Femur (tissue), 1 donor: Measurements from ENCODE around the gene SRRM1.
A peak's percentile ranks its signal among the peaks of the same experiment; 100 is the strongest.
"Not testable (repeated sequence)": the region's sequence is repeated elsewhere in the genome, so short reads cannot be mapped to it uniquely, and the experiment has no call there.

Experiments used
- DNase-seq: peaks from one replicate; pipeline ENCODE4 v3.0.0-alpha.2; 2017

The SRRM1 gene

GRCh38 chr1:24648919-24649318 is 5.8 kb downstream of the SRRM1 start:
- DNase-seq = no peak

GRCh38 chr1:24652382-24652781 is 9.3 kb downstream of the SRRM1 start:
- no peak for DNase-seq

- no peak for DNase-seq
Observed at GRCh38 chr1:24654010-24654409, 10.9 kb downstream of the SRRM1 start.

- DNase-seq = no peak
Observed at GRCh38 chr1:24656046-24656445, 12.9 kb downstream of the SRRM1 start.

GRCh38 chr1:24657781-24658180 is 14.7 kb downstream of the SRRM1 start:
- no peak for DNase-seq

GRCh38 chr1:24659166-24659904 is 16.2 kb downstream of the SRRM1 start:
- no peak for DNase-seq

GRCh38 chr1:24659993-24660665 is 17.0 kb downstream of the SRRM1 start:
- no peak for DNase-seq

GRCh38 chr1:24664507-24665033 is 21.5 kb downstream of the SRRM1 start:
- DNase-seq = no peak

- no peak for DNase-seq
Observed at GRCh38 chr1:24666794-24667193, 23.7 kb downstream of the SRRM1 start.

GRCh38 chr1:24671372-24671771 is 28.3 kb downstream of the SRRM1 start:
- not testable (repeated sequence) for DNase-seq

- not testable (repeated sequence) for DNase-seq
Observed at GRCh38 chr1:24672686-24673085, 29.6 kb downstream of the SRRM1 start.

GRCh38 chr1:24673341-24673740 is 30.2 kb downstream of the SRRM1 start:
- no peak for DNase-seq

GRCh38 chr1:24678421-24678820 is 35.3 kb downstream of the SRRM1 start:
- DNase-seq = not testable (repeated sequence)

- no peak for DNase-seq
Observed at GRCh38 chr1:24679725-24680124, 36.6 kb downstream of the SRRM1 start.

GRCh38 chr1:24683713-24684162 is 40.6 kb downstream of the SRRM1 start:
- no peak for DNase-seq

- no peak for DNase-seq
Observed at GRCh38 chr1:24688033-24688432, 44.9 kb downstream of the SRRM1 start.

GRCh38 chr1:24688621-24689195 is 45.6 kb downstream of the SRRM1 start:
- DNase-seq = peak; percentile 82

GRCh38 chr1:24691051-24691450 is 47.9 kb downstream of the SRRM1 start:
- DNase-seq = no peak

- DNase-seq = no peak
Observed at GRCh38 chr1:24692351-24692980, 49.4 kb downstream of the SRRM1 start.

GRCh38 chr1:24693827-24694379 is 50.8 kb downstream of the SRRM1 start:
- DNase-seq = no peak

GRCh38 chr1:24694380-24694843 is 51.3 kb downstream of the SRRM1 start:
- DNase-seq = peak; percentile 36

GRCh38 chr1:24695202-24695974 is 52.3 kb downstream of the SRRM1 start:
- DNase-seq = peak; percentile 27
